Stimulated activated CD4-positive, alpha-beta T cell treated with anti-CD3 and anti-CD28 coated beads, Interleukin-4, amount 100 ng/mL, for 1 hour (primary cell): ENCODE data around the gene SLC12A1.
"Not testable (repeated sequence)": the region's sequence is repeated elsewhere in the genome, so short reads cannot be mapped to it uniquely, and the experiment has no call there.

ENCODE experiments used
- DNase-seq: peaks from one replicate; pipeline ENCODE4 v3.0.0-alpha.2; 2020

The SLC12A1 gene

DNA sequence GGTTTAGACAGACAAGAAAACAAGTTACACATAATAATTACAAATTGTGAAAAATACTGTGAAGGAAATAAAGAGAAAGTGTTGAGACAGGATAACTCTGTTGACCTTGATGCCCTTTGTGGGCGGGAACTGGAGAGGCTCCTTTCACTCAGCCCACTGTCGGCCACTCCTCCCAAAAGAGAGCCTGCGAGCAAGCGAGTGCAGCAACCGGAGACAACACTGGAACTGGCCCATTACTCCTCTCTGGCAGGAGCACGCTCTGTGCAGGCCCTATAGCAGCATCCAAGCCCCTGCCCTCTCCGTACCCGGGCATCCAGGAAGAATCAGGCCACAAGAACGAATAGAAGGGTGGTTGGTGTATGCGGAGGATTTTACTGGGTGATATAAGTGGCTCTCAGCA is 108.9 kb downstream of the SLC12A1 start:
- no peak for DNase-seq

DNA sequence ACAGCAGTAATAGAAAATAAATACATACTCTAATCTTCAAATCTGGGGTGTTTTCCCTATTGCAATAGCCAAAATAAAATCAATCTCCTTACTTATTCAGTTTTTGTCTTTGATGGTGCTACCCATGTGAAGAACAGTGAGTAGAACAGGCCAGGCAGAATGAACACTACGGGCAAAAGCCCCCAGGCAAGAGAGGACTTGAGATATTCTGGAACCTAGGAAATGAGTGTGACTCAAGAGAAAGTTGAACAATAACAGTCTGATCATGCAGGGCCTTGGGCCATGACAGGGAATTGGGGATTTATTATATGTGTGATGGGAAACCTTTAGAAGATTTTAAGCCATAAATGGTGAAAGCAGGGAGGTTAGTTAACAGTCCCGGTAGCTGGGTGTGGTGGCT is 111.1 kb downstream of the SLC12A1 start:
- DNase-seq, result no peak

DNA sequence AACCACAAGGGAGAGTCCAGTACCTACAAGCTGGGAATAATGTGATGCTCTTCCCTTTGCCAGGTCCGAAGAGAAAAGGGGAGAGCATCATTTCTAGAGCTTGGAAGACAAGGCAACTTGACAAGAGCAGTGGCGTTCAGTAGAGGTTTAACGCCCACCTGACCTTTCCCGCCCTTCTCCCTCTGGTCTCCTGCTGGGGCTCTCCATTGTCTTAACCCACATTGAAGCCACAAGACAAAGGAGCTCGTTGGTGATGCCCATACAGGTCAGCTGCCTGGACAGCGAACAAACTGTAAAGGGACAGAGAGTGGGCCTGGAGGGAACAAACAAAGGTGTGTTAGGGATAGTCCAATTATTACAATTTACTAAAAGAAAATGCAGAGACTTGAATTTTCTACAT is 112.0 kb downstream of the SLC12A1 start:
- no peak for DNase-seq

DNA sequence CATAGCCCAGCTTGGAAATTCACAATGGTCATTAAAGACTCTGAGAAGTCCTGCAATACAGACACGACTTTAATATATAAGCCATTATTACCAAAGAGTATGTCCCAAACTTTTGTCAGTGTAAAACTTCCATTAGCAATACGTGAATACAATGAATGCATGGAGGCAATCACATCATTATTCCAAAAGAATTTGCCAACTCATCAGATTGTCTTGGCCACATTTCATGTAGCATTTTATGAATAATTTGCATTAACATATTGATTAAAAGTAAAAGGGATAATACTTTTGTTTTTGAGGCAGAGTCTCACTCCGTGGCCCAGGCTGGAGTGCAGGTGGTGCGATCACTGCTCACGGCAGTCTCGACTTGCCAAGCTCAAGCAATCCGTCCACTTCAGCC is 117.2 kb downstream of the SLC12A1 start:
- no peak for DNase-seq

DNA sequence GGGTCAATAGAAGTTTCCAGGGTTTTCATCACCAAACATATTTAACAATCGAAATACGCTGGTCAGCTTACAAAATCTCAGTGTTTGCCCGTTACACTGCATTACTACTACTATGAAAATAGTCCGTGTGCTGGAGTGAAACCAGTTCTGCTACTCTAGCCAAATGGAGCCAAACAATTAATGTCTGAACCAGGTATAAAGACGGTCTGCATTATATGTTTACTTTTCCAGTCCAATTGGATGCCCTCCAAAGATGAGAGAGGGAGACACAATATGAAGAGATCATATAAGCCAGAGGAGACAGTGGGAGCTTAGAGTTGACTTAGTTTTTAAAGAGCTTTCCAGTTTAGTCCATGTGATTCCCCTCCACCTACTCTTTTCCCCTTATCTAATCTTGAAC is 118.8 kb downstream of the SLC12A1 start:
- DNase-seq, result no peak

DNA sequence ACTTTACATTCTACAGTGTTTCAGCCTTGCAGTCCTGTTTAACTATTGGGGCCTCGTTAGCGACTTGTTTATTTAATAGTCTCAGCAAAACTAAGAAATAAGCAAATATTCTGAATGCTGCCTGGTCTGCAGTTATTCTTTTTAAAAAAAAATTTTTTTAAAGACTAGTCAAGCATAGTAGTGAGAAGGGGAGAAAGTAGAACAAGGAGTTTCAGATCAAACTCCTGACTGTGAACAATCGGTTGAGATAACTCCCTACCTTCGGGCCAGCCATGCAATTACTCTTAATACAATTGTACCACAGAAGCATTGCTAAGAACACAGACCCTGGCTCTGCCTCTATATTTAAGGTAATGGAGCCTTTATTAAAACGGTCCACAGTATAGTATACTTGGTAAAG is 119.3 kb downstream of the SLC12A1 start:
- DNase-seq, result no peak

DNA sequence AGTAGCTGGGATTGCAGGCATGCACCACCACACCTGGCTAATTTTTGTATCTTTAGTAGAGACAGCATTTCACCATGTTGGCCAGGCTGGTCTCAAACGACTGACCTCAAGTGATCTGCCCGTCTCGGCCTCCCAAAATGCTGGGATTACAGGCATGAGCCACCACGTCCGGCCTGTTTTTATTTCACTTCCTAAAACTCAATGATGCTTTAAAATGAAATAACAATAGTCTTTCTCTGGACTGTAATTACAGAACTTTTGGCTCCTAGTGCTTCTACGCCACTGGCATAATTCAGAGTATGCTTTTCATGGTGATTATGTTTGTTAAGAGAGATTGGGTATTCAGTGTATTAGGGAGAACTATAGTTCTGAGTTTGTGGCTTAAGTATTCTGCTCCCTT is 120.1 kb downstream of the SLC12A1 start:
- DNase-seq, result not testable (repeated sequence)

DNA sequence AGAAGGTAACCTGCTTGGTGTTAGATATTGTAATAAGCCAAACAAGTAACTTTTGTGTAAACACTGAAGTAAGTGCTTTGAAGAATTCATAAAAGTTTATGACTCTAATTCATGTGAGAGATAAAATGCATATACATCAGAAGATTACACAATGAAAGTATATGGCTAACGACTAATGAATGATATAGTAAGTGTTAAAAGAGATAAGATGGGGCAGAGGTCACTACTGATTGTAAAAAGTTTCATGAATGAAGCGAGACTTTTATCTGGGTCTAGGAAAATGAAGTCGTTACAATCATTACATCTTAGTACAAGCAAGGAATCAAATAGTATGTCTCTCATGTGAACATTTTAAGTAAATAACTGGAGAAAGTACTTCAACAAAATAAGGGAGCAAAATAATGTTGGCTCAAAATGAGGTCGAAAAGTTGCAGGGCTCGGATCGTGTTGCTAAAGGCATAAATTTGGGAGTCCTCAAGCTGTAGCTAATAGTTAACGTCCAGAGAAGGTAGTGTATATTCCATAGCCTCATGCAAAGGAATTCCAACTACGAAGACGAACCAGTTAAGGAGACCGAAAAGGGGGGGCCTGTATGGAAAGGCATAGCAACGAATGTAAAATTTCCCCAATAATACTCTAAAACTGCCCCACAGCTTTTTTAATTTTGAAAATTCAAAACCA is 124.1 kb downstream of the SLC12A1 start:
- DNase-seq, result no peak

DNA sequence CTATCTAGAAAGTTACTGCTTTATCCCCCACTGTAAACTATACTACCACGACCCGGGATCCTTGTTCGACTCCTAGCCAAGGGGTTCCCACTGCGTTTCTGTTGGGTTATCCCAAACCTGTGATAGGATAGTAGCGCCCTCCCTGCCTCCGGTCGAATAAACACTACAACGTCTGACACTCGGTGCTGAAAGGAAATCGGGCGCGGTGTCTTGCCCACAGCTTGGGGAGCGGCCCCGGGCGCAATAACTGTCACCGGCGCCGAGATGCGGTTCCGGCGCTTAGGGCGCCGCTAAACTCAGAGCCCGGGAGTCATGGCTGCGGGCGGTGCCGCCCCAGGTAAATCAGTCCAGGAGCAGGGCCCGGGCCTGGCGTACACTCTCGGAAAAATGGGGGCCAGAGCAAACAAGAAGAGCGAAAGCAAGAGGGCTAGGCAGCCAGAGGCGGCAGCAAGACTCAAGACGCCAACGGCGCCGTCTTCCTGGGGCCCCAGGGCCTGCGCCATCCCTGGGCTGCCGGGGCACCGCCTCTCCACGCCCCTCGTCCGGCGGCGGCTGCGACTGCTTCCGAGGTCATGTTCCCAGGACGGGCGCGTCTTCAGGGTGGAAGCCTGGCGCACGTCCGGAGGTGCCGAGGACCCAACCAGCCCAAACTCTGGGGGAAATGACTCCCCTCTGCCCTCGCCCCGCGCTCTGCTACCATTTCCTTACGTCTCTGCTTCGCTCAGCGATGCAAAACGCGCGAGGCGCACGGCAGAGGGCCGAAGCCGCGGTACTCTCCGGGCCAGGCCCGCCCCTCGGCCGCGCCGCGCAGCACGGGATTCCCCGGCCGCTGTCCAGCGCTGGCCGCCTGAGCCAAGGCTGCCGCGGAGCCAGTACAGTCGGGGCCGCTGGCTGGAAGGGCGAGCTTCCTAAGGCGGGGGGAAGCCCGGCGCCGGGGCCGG is 125.0 kb downstream of the SLC12A1 start, which contains the start of gene DUT:
Gene DUT, plus strand, starts transcription at position 575 of the 941 bp plus-strand sequence. Its CDS starts 87 bp downstream, at position 662.
- peak; percentile 81 for DNase-seq

DNA sequence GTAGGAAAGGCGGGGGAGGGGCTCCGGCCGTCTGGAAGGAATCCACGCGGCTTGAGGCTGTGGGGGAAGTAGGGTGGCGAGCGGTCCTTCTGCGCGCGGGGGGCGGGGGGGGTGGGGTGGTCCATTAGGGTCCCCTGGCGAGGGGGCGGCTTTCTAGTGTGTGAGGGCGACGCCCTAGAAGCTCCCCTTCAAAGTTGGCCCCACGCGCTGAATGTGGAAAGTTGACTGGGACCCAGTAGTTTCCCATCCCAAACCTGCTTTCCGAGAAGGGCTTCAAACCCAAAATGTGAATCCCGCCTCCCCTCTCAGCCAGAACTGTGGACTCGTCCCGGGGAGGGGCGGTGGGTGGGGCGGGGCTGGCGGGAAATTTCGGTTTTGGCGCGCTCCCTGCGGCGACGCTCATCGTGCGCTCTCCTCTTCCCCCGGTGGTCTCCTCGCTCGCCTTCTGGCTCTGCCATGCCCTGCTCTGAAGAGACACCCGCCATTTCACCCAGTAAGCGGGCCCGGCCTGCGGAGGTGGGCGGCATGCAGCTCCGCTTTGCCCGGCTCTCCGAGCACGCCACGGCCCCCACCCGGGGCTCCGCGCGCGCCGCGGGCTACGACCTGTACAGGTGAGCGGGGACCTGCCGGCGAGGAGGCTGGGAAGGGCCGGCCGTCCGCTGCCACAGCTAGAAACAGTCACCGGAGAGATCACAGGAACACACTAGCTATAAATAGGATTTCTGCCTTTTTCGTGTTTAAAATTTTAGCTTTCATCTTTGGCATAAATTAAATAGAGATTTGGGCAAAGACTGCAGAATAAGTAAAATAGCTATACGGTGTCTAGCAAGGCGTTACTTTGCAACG is 125.9 kb downstream of the SLC12A1 start:
- DNase-seq, result peak; percentile 74

DNA sequence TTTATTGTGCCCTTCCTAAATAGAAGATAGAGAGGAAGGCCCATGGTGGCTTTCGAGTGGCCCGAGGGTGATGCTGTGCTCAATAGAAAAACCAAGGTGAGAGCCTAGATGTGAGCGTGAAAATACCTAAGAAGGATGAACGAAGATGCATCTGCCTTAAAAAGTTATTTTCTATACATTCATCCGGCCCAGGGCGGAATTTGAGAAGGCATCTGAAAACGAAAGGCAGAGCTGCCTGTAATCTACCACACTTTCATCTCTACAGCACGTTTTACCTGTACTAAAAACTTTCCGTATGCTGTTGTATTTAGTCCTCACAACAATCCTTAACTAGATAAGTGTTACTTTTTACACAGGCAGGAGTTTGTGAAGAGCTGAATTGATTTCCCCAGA is 126.5 kb downstream of the SLC12A1 start:
- DNase-seq, result peak; percentile 4

DNA sequence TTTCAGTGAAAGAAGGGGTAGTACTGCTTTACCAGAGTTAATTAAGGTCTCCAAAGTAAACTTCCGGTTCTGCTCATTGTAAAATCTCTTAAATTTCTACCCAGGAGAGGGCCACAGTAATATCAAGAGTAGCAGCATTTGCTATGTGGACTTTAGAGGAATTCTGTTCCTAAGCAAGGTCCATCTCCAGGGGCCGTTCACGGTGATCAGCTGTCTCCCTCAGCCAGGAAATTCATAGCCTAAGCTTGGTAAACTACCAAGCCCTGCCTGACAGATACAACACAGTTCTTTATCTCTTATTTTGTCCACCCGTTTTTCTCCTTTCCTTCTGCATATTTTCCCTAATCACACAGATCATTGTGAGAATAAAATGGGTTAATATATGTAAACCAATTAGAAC is 127.4 kb downstream of the SLC12A1 start:
- DNase-seq, result no peak

DNA sequence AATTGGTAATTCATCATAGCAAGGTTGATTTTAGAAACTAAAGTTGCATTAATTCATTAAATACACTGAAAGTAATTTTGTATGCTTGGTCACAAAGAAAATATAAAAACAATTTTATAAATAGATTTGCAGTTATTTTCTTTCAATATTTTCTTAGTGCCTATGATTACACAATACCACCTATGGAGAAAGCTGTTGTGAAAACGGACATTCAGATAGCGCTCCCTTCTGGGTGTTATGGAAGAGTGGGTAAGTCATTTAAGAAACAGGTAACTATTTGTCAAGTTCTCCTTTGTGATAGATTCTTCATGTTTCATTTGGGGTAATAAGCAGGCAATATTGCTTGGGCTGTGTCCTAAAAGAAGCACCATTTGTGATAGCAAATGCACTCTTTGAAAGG is 128.2 kb downstream of the SLC12A1 start:
- DNase-seq, result no peak

DNA sequence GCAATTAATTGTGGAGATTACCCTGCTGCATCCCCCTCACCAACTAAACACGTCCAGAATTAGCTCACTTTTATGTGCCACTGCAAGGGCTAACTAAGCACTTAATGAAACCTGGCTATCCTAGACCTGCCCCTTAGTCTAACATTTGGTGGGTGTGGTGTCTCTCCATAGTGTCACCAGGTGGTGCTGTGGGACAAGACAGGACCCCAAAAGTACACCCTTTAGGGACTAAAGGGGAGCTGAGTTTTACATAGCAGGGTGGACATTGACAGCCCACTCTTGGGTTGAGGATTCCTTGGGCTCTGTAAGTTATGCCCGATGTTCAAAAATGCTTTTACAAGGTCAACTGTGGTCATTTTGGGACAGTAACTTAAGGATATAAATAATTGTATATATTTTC is 130.8 kb downstream of the SLC12A1 start:
- no peak for DNase-seq

DNA sequence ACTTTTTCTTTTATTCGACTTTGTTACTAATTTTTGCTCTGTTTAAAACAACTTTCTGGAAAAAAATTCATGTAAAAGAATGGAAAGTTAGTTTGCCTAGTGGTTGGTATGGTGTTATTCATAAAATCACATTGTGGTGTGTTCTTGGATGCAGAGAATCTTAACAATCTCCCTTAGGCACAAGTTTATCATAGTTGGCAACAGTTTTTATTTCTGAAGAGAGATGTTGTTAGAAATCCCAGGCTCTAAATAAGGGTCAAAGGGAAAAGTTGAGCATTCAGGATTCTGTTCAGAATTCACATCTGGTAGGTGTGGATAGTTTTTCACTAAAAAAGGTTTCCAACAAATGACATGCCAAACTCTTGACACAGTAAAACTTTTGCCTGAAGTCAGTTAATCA is 131.5 kb downstream of the SLC12A1 start:
- no peak for DNase-seq

DNA sequence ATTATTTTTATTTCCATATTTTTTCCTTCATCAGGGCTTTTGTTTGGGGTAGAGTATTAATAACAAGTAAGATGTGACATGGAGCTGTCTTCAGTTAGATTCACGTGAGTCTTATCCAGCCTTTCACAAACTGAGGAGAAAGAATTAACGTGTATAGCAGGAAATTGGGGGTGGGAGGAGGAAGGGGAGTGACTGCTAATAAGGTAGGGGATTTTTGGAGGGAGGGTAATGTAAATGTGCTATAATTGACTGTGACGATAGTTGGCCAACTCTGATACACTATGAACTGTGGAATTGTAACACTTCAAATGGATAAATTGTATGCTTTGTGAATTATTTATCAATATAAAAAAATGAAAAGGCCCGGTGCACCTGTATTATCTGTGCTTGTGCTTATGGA is 134.0 kb downstream of the SLC12A1 start:
- DNase-seq, result no peak

DNA sequence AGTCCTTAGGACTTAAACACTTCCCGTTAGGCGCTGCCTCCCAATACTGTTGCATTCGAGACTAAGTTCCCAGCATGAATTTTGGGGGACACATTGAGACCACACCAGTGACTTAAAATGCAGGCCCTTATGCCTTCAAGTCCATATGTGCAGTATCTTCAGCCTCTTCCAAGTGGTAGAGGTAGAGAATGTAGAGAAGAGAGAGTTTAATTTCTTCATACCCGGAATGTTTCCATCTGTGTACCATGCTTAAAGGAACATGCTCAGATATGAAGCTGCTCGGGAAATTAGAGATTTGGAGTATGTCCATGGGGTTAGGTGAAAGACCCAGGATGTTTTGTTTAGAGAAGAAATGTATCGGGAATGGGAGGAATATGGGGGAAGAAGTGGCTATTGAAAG is 137.8 kb downstream of the SLC12A1 start:
- DNase-seq, result no peak

DNA sequence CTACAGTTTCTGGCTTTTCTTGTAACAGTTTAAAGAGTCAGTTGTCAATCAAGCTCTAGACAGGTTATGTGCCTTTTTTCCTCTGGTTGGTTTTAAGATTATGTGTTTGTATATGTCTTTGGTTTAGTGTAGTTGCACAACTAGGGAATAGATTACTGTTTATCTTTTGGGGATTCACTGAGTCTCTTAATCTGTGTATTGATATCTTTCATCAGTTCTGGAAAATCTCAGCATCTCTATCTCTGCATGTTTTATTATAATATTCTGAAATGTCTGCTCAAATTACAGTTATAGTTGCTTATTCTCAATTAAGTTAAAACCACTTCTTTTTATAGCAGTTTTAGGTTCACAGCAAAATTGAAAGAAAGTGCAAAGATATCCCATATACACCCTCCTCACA is 139.4 kb downstream of the SLC12A1 start:
- no peak for DNase-seq

DNA sequence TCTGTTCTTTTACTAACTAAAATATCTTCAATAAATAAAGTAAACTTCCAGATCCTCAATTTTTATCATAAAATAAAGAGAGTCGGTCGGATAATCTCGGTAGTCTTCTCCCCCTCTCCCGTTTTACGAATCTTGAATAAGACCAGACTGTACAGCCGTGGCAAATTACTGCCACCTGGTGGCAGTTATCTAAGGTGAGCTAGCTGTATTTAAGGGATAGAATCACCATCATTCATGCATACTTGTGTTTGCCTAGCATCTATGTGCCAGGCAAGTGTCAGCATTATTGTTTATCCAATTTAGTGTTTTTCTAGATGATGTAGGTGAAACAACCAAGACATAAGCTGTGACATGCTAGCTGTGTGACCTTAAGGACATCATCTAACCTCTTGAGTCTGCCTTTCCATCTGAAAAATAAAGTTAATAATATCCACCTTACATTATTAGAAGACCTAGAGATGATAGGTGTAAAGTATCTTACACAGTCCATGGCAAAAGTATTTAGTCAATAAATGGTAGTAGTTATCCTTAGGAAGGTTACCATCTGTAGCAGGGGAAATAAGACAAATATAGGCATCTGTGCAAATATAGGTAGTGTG is 146.5 kb downstream of the SLC12A1 start:
- DNase-seq, result peak; percentile 31
